22Rv1 (cell line): Measurements from ENCODE around the gene RNPEPL1.

Experiments
- H3K27ac ChIP-seq: fragments of 450-650 bp; 2 replicates; pipeline ENCODE4 v1.5.1; 2017
- CTCF ChIP-seq: fragments of 450-650 bp; IDR thresholded peaks from 2 replicates; pipeline ENCODE4 v1.5.1; 2017; ENCODE audit warnings: mild to moderate bottlenecking
- ZFX ChIP-seq: fragments of 450-650 bp; IDR thresholded peaks from 2 replicates; pipeline ENCODE4 v1.6.1; 2017; ENCODE audit warnings: antibody characterized with exemption, borderline replicate concordance

RNPEPL1 gene

GRCh38 chr2:240584486-240585031, 16.3 kb downstream of the RNPEPL1 start:
- TF ChIP-seq ZFX (no peak), CTCF (no peak)
- H3K27ac ChIP-seq: peak overlapping the region; percentile 71

GRCh38 chr2:240585101-240585500, 16.8 kb downstream of the RNPEPL1 start:
- peak overlapping the region; percentile 71 for H3K27ac ChIP-seq

GRCh38 chr2:240585681-240586197, 17.5 kb downstream of the RNPEPL1 start:
- no peak for TF ChIP-seq CTCF
- TF ChIP-seq ZFX: no peak
- peak overlapping the region; percentile 71 for H3K27ac ChIP-seq

More at GRCh38 chr2:240585101-240585500, 16.8 kb downstream of the RNPEPL1 start:
- no peak for TF ChIP-seq CTCF

- H3K27ac ChIP-seq: peak within 1 kb of the TSS; percentile 71
- no peak for TF ChIP-seq CTCF
- no peak for TF ChIP-seq ZFX
Measured at GRCh38 chr2:240586198-240586918, 18.1 kb downstream of the RNPEPL1 start, which contains the start of gene CAPN10. CAPN10 (plus strand) TSS chr2:240586734; CDS start chr2:240586912, 178 bp downstream.

DNA sequence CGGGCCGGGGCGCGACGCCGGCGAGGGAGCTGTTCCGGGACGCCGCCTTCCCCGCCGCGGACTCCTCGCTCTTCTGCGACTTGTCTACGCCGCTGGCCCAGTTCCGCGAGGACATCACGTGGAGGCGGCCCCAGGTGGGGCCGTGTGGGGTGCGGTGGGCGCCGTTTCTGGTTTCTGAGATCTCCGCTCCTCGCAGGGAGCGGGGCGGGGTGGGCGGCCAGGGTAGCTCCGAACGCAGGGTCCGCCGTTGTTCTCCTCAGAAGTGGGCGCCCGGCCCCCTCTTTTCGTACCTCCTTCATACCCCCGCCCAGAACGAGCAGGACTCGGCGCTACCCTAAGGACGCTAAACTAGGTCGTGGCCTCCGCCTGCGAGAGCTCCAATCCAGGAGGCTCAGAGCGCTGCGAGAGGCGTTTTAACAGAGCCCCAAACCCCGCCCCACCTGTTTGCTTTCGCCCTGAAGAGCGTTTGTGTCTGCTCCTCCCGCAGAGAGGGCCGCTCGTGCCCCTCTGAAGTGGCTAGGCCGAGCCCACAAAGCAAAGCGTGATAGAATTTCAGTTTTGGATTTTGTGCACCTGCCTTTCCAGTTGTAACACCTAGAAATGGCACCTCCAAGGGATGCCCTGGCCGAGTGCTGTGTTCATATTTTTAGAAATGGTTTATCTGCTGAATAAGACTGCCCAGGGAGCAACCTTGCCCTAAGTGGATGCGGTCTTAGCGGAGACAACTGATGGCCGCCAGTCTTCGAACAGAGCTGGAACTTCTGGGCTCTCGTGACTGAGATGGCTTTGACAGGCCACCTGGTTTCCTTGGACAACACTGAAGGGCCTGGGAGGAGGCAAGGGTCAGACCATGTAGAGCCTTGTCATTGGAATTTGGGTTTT, 18.9 kb downstream of the RNPEPL1 start:
- peak overlapping the region; percentile 71 for H3K27ac ChIP-seq

DNA sequence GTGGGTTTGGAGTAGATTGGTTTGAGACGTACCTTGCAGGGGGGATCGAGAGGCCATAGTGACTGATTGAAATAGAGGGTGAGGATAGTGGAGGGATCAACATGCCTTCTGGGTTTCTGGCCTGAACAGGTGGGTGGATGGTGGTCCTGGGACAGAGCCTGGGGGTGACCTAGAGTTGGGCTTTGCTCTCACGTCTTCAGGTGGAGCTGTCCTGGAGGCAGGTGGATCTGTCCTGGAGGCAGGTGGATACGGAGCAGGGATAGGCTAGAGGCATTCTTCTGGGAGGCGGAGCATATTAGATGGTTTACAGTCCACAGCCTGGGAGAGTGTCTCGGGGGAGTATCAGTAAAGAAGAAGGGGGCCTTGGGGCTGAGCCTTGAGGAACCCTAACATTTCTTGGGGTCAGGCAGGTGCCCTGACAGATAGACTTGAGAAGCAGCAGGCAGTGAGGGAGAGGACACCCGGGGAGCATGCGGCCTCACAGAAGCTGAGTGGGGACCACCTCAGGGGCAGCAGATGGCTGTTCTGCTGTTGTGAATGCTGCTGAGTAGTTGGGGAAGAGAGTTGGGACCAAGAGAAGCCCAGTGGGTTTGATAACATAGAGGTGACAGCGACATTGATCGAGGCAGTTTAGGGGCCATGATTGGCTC, 19.8 kb downstream of the RNPEPL1 start:
- TF ChIP-seq ZFX: no peak
- no peak for TF ChIP-seq CTCF
- H3K27ac ChIP-seq: no peak overlapping the region

More for the DNA sequence above, 18.9 kb downstream of the RNPEPL1 start:
- TF ChIP-seq ZFX (no peak), CTCF (no peak)
